Fibroblast of peridontal ligament (primary cell): ENCODE measurements around the gene NTRK2.

Experiments used
- DNase-seq: peaks from one replicate; pipeline ENCODE4 v3.0.0-alpha.2; 2010; ENCODE audit errors: extremely low read depth

The NTRK2 gene

GRCh38 chr9:84681516-84682285 is 12.2 kb downstream of the NTRK2 start:
- DNase-seq = no peak

DNA sequence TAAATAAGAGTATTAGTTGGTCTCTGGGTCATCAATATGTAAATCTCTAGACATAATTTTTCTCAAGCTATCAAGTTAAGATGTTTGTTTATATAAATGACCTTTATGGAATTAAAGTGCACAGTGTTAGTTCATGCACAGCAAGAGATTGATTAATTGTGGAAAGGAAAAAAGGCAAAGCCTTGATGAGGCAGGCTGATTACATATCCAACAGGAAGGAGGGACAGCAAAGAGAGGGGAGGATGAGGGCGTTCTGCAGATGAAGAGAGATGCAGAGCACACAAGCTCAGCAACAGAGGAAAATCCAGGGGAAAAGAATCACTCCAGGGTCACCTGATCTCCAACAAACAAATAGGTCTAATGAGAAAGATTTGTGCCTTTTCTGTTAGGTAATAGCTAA is 16.5 kb downstream of the NTRK2 start:
- DNase-seq = no peak

GRCh38 chr9:84688956-84689355 is 19.4 kb downstream of the NTRK2 start:
- no peak for DNase-seq

DNA sequence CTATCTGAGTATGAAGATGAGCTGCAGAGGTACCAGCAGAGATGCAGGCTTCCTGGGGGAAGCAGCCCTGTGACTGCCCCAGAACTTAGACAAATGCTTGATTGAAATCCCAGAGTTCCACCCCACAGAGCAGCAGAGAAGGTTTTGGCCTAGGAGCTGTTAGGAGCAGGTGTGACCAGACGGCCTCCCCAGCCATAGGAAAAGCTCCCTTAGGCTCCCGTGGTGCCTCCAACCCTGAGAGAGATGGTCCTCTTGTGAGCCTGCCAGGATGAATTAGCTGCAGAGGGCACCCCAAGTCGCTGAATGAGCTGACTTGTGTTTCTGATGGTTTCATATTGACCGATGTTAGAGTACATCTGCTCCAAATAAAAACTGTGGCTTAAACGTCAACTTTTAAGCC is 22.1 kb downstream of the NTRK2 start:
- DNase-seq = no peak

- no peak for DNase-seq
Observed at GRCh38 chr9:84694248-84694647, 24.7 kb downstream of the NTRK2 start.

GRCh38 chr9:84697042-84697441 is 27.5 kb downstream of the NTRK2 start:
- DNase-seq = no peak

- peak; percentile 1 for DNase-seq
Observed at GRCh38 chr9:84697509-84698114, 28.1 kb downstream of the NTRK2 start.

- no peak for DNase-seq
Observed at GRCh38 chr9:84698323-84698722, 28.8 kb downstream of the NTRK2 start.

DNA sequence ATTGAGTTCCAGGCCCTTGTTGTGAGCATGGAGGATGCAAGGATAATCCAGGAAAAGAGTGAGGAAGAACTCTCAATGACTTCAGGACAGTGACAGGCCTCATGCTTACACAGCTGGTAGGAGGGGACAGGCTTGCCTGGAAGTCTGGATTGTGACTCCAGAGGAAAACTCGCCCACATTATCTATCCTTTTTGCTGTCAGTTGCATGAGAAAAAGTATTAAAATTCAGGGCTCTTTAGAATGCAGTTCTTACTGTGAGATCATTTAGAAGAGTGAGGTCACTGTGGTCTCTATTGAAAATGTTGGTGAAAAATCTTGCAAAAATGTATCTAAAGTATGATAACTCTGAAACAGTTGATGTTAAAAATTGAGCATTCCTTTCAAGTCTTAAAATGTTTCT is 30.5 kb downstream of the NTRK2 start:
- no peak for DNase-seq

- no peak for DNase-seq
Observed at GRCh38 chr9:84701801-84702200, 32.3 kb downstream of the NTRK2 start.

GRCh38 chr9:84702471-84702870 is 32.9 kb downstream of the NTRK2 start:
- DNase-seq = no peak

DNA sequence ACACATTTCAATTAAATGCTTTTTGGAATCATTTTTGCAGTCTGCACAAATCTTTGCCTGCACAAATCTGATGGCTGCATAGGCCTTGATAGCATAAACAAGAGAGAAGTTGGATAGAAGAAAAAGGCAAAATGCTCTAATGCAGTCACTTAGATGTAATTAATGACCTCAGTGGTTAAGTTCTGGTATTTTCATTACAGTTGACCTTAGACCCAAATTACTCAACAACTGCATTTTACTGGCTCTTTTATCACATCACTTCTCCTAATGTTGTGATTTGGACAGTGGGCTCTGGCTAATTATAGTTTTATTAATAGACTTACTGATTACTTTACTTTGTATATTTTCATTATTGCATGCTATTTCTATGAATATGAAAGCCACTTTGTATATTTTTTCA is 34.3 kb downstream of the NTRK2 start:
- no peak for DNase-seq

GRCh38 chr9:84705128-84705527 is 35.6 kb downstream of the NTRK2 start:
- no peak for DNase-seq

DNA sequence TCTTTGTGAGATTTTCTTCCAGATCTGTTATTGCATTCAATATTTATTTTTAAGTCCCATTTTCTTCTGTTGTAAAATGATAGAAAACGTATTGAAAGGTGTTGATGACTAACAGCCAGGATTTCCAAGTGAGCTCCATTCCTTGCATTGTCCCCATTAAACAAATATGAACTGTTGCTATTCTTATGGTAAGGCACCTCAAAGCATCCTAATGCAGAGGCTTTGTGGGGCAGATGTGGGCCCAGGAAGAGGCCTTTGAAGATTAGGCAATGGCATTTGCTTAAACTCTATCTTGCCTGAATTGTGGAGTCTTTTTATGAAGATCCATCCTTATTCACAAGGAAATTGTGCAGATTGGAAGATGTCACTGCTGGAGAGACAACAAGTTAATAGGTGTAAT is 38.9 kb downstream of the NTRK2 start:
- DNase-seq = no peak

DNA sequence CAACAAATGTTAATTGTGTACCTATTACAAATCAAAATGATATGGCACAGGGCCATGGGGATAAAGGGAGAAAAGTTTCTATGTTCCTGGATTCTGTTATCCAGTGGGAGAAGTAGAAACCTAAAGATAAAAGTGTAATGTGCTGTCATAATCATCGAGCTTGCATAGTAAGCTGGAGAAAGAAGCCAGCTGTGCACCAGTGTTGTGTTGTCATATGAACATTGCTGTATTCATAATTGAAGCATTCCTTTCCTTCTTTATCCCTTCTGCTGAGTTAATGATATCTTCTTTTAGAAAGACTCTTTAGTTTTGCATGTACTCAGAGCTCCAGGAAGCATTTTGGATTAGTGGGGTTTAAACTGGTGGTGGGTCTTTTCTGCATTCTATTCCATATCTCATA is 39.5 kb downstream of the NTRK2 start:
- no peak for DNase-seq

DNA sequence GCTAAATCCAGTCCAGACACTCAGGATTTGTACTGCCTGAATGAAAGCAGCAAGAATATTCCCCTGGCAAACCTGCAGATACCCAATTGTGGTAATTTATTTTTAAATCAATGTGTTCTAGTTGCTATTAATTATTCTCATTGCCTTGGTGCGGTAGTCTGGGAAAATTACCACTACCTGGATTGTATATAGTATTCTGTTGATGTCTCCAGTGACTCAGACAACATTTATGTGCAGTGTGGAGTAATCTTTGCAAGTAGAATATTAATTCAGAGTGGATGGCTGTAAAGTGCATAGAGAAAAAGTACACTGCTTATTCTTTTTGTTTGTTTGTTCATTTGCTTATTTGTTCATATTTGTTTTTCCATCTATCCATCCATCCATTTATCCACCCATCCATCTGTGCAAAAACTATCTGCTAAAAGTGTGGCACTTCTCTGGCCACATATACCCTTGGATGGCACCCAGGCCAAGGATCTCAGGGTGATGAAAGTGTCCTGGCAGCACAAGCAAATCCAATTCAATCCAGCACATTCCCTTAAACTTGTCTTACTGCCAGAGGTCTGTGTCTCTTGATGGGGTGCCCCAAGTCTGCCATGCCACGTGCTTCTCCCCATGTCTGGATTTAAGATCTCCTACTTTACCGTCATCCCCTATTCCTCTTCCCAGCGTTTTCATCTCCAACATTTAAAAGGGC is 41.3 kb downstream of the NTRK2 start:
- DNase-seq = no peak

DNA sequence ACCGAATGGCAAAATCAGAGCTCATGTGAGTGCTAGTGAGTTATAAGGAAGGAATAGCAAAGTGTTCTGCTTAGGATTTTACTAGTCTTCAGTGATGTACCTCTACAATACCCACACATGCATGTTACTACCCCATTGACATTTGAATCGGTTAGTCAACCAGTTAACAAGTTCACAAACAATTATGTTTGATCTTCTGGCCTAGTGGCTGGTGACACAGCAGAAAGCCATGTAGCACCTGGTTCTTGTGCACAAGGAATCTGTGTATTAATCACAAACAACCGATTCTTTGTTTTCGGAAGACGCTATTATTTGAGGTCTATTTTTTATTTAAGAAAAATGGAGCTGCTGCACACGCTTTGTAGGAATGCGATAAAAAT is 41.9 kb downstream of the NTRK2 start:
- DNase-seq = no peak

DNA sequence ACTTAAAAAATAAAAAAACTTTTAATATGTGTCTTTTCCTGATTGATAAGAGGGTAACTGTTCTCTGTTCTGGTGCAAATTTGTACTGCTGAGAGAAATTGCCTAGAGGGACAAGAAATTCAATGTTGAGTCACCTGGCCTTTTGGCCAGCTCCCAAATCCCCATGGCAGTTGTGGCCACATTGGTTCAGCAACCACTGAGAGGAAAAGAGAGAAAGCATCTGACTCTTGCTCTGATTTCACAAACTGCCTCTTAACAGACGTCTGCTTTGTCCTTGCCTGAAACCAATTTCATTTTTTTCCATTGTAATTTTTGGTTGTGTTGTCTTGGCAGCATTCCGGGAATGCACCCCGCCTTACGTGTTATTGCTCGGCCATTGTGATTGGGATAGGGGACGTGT is 42.4 kb downstream of the NTRK2 start:
- DNase-seq = no peak

- no peak for DNase-seq
Observed at GRCh38 chr9:84716217-84716616, 46.7 kb downstream of the NTRK2 start.

DNA sequence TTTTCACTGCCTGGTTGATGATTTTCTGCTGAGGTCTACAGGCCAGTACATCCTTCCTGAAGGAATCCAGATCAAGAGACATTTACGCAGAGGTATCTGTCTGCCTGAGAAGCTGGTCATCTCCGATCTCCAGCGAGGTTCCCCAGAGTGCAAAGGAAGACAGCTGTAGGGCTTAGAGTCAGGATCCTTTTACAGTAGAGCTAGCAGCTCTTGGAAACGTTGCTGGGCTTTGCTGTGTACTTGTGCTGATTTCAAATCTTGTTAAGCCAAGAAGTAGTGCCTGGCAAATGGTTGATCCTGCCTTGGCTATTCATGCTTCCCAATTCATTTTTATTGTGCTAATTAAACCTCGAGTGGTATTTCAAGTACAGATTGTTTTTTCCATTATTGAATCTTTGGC is 48.9 kb downstream of the NTRK2 start:
- no peak for DNase-seq

- DNase-seq = no peak
Observed at GRCh38 chr9:84722388-84722989, 53.0 kb downstream of the NTRK2 start.

DNA sequence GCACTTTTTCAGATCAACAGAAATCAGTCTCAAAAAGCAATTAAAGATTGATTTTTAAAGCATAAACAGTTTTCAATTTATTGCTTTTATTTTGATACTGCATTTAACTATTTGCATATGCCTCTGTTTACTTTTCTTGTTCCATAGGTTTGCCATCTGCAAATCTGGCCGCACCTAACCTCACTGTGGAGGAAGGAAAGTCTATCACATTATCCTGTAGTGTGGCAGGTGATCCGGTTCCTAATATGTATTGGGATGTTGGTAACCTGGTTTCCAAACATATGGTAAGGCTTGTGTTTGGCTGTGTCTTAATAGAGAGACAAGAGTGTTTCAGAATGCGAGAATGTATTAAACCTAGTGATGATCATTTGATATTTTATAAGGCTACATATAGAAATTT is 53.9 kb downstream of the NTRK2 start:
- DNase-seq = no peak

DNA sequence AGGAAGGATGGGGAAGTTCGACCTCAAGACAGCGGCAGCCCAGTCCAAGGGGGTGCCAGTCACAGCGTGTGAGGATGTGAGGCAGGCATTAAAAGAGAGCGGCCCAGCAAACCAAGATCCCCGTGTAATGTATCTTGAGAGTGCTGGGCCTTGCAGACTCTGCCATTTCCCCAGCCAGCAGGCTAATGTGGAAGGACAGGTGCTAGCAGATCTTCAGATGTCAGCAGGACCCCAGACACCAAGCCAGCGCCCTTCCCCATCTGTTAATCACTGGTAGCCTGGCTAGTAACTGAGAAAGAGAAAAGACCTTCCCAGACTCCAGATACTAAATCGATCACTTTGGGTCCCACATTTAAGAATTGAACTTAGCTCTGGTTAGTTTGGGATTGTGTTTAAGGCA is 62.2 kb downstream of the NTRK2 start:
- DNase-seq = no peak
